ENCODE results near the gene COX17.

COX17 gene

DNA sequence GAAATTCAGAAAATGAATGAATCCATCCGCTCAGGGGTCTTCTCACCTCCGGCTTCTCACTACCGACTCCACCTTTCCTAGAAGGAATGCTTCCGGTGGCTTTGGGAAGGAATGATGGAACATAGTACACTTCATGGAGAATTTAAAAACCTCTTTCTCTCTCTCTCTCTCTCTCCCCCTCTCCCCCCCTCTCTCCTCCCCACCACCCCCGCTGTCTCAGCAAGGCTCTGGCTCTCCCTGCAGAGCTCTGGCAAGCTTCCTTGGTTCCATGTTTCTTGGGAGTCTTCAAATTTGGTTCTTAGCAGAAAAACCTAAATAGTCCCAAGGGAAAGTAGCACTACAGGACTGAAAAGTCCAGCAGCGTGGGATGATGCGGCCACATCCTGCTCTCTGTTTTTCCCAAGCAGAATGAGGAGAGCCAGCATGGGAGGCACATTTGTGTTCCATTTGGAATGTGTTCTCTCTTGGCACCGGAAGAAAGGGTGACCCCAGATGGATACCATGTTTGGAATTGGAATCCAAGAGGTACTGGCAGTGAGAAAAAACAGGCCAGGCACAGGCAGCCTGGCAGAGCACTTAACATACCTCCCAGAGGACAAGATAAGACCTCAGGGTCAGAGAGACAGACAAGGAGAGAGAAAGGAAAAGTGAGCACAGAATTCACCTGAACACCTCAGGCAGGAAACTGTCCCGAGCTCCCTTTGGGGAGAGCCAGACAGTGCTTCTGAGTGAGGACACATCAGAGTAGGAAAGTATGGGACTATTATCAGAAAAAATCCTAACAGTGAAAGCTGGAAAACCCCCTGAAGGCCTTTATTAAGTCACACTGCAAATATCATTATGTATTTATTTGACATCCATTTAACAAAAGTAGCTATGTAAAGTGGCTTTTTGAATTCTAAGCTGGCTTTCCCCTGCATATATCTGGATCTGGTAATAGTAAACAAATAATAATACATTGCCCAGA is 16.4 kb downstream of the COX17 start, which contains the start of gene POPDC2:
TSS of gene POPDC2 (minus strand) at position 116 of the 967 bp plus-strand sequence. CDS start 166 bp downstream, outside the sequence.
- no peaks in the 10 kb centered on the region for H3K4me1 ChIP-seq (ENCODE audit: control insufficient read depth, insufficient read depth, low read depth, low read length)
- H2BK120ac ChIP-seq (ENCODE audit: low read depth, low read length): no peak within 1 kb of the TSS
- H2BK12ac ChIP-seq (ENCODE audit: low read length in 2 of 2): peak within 1 kb of the TSS in 1 of 2 experiments; percentile 7
- H3K27me3 ChIP-seq (ENCODE audit: control insufficient read depth in 1 of 2, insufficient read depth in 1 of 2, low read length in 2 of 2): no peaks in the 10 kb centered on the region
- H3K9me3 ChIP-seq (ENCODE audit: control insufficient read depth, low read length): no peaks in the 10 kb centered on the region
- peak within 1 kb of the TSS; percentile 41 for H4K8ac ChIP-seq (ENCODE audit: low read length)
- peaks cover 0 to 4% of the 10 kb centered on the region in 2 experiments for H3K36me3 ChIP-seq (ENCODE audit: control insufficient read depth in 1 of 2, insufficient read depth in 2 of 2, low read depth in 1 of 2, low read length in 2 of 2)
- H2BK5ac ChIP-seq (ENCODE audit: low read depth, low read length, poor library complexity, severe bottlenecking): no peak within 1 kb of the TSS
- WGBS: 76% methylated on average over 7 of the region's 9 CpGs
- H3K4ac ChIP-seq (ENCODE audit: low read depth in 1 of 2, low read length in 2 of 2): no peak within 1 kb of the TSS
- H3K4me3 ChIP-seq (ENCODE audit: insufficient read depth in 1 of 2, low read depth in 1 of 2, low read length in 2 of 2): no peak within 1 kb of the TSS
- peak within 1 kb of the TSS in 1 of 2 experiments; percentile 67 for H3K14ac ChIP-seq (ENCODE audit: low read length in 2 of 2)
- H3K4me2 ChIP-seq (ENCODE audit: low read length, poor library complexity, severe bottlenecking): no peak within 1 kb of the TSS
- no peak within 1 kb of the TSS for H2AK5ac ChIP-seq (ENCODE audit: low read length, severe bottlenecking)
- no peak within 1 kb of the TSS for H3K9ac ChIP-seq (ENCODE audit: low read length)
- H2AFZ ChIP-seq (ENCODE audit: low read depth, low read length): no peak within 1 kb of the TSS
- H3K27ac ChIP-seq (ENCODE audit: low read length, poor library complexity, severe bottlenecking): no peak within 1 kb of the TSS
- no peak within 1 kb of the TSS for H3K23ac ChIP-seq (ENCODE audit: low read length in 2 of 2)
- H3K79me1 ChIP-seq (replicated peaks; ENCODE audit: low read length, poor library complexity, severe bottlenecking): no peaks in the 10 kb centered on the region
- no peak within 1 kb of the TSS for H3K18ac ChIP-seq (ENCODE audit: low read depth in 1 of 2, low read length in 2 of 2)
- H2BK15ac ChIP-seq (ENCODE audit: low read depth, poor library complexity, severe bottlenecking): no peak within 1 kb of the TSS
- H4K91ac ChIP-seq (ENCODE audit: low read length): peak within 1 kb of the TSS; percentile 57
- DNase-seq: peak; percentile 6

DNA sequence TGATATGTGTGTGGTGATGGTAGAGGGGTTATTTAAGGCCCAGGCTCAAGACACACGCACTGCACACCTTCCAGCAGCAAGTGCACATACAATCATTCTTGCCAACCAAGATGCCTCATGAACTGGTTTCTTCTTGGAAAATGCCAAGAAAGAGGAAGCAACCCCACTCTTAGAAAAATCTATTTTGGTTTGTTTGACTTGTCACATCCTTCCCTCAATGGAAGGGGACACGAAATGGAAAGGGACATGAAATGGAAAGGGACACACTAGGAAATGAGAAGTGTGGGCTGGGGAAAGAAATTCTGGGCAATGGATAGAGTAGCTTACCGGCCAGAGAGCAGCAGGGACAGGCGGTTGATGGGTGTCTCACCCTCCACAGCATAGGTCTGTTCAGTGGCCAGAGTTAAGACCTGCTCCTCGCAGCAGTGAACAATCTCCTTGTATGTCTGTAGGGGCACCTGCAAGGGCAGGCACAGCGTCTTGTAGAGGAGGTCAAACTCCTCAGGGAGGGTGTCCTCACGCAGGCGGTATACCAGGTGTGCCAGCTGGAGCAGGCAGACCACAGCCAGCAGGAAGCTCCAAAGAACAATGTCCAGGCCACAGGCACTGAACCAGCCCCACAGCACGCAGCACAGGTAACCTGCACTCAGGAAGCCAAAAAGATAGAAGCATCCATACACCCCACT is 17.5 kb downstream of the COX17 start:
- Histone ChIP-seq H4K91ac (ENCODE audit: low read length) (peak overlapping the region; percentile 57), H3K4me3 (ENCODE audit: insufficient read depth in 1 of 2, low read depth in 1 of 2, low read length in 2 of 2) (no peak overlapping the region), H2BK120ac (ENCODE audit: low read depth, low read length) (no peak overlapping the region), H2BK15ac (ENCODE audit: low read depth, poor library complexity, severe bottlenecking) (no peak overlapping the region), H3K4ac (ENCODE audit: low read depth in 1 of 2, low read length in 2 of 2) (no peak overlapping the region), H3K36me3 (ENCODE audit: control insufficient read depth in 1 of 2, insufficient read depth in 2 of 2, low read depth in 1 of 2, low read length in 2 of 2) (peaks cover 0 to 4% of the 10 kb centered on the region in 2 experiments), H2AK5ac (ENCODE audit: low read length, severe bottlenecking) (no peak overlapping the region), H3K18ac (ENCODE audit: low read depth in 1 of 2, low read length in 2 of 2) (no peak overlapping the region), H2AFZ (ENCODE audit: low read depth, low read length) (no peak overlapping the region), H3K79me1 (replicated peaks; ENCODE audit: low read length, poor library complexity, severe bottlenecking) (no peaks in the 10 kb centered on the region), H2BK12ac (ENCODE audit: low read length in 2 of 2) (peak overlapping the region in 1 of 2 experiments; percentile 7), H3K23ac (ENCODE audit: low read length in 2 of 2) (no peak overlapping the region), H4K8ac (ENCODE audit: low read length) (peak overlapping the region; percentile 41), H3K14ac (ENCODE audit: low read length in 2 of 2) (peak overlapping the region in 1 of 2 experiments; percentile 67), H3K9ac (ENCODE audit: low read length) (no peak overlapping the region), H3K9me3 (ENCODE audit: control insufficient read depth, low read length) (no peaks in the 10 kb centered on the region), H3K27ac (ENCODE audit: low read length, poor library complexity, severe bottlenecking) (no peak overlapping the region), H2BK5ac (ENCODE audit: low read depth, low read length, poor library complexity, severe bottlenecking) (no peak overlapping the region), H3K4me1 (ENCODE audit: control insufficient read depth, insufficient read depth, low read depth, low read length) (no peaks in the 10 kb centered on the region), H3K4me2 (ENCODE audit: low read length, poor library complexity, severe bottlenecking) (no peak overlapping the region), H3K27me3 (ENCODE audit: control insufficient read depth in 1 of 2, insufficient read depth in 1 of 2, low read length in 2 of 2) (no peaks in the 10 kb centered on the region)
- WGBS: 96% methylated on average over 8 of the region's 9 CpGs
- DNase-seq: no peak

DNA sequence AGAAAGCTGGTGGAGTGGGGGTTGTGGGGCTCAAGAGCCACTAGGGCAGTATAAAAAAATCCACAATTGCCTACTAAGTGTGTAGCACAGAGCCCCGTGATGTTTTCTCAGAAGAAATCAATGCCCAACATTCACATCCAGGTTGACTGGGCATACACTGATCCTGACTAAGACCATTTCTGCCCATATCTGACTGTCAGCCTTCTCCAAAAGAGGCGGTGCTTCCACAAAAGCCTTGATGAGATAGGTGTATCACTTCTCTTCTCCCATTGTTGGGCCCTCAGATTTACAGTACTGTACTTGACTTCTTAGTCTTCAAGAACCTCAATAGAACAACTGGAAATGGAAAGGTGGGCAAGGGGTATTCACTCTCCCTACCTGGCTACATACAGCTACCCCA is 18.2 kb downstream of the COX17 start:
- Histone ChIP-seq H3K23ac (ENCODE audit: low read length in 2 of 2) (no peak overlapping the region), H3K9me3 (ENCODE audit: control insufficient read depth, low read length) (no peaks in the 10 kb centered on the region), H2BK12ac (ENCODE audit: low read length in 2 of 2) (no peak overlapping the region), H2BK15ac (ENCODE audit: low read depth, poor library complexity, severe bottlenecking) (no peak overlapping the region), H2AK5ac (ENCODE audit: low read length, severe bottlenecking) (no peak overlapping the region), H4K91ac (ENCODE audit: low read length) (no peak overlapping the region), H3K14ac (ENCODE audit: low read length in 2 of 2) (no peak overlapping the region), H4K8ac (ENCODE audit: low read length) (no peak overlapping the region), H3K18ac (ENCODE audit: low read depth in 1 of 2, low read length in 2 of 2) (no peak overlapping the region), H3K79me1 (replicated peaks; ENCODE audit: low read length, poor library complexity, severe bottlenecking) (no peaks in the 10 kb centered on the region), H3K4me1 (ENCODE audit: control insufficient read depth, insufficient read depth, low read depth, low read length) (no peaks in the 10 kb centered on the region), H2BK5ac (ENCODE audit: low read depth, low read length, poor library complexity, severe bottlenecking) (no peak overlapping the region), H3K4me3 (ENCODE audit: insufficient read depth in 1 of 2, low read depth in 1 of 2, low read length in 2 of 2) (no peak overlapping the region), H3K36me3 (ENCODE audit: control insufficient read depth in 1 of 2, insufficient read depth in 2 of 2, low read depth in 1 of 2, low read length in 2 of 2) (peaks cover 0 to 4% of the 10 kb centered on the region in 2 experiments), H3K4ac (ENCODE audit: low read depth in 1 of 2, low read length in 2 of 2) (no peak overlapping the region), H2AFZ (ENCODE audit: low read depth, low read length) (no peak overlapping the region), H3K27me3 (ENCODE audit: control insufficient read depth in 1 of 2, insufficient read depth in 1 of 2, low read length in 2 of 2) (no peaks in the 10 kb centered on the region), H3K9ac (ENCODE audit: low read length) (no peak overlapping the region), H2BK120ac (ENCODE audit: low read depth, low read length) (no peak overlapping the region), H3K4me2 (ENCODE audit: low read length, poor library complexity, severe bottlenecking) (no peak overlapping the region), H3K27ac (ENCODE audit: low read length, poor library complexity, severe bottlenecking) (no peak overlapping the region)
- no peak for DNase-seq
- 85% methylated on average over 2 of the region's 2 CpGs for WGBS

Data from mesenchymal stem cell (in vitro differentiated cells and primary cell).